CD4-positive, alpha-beta T cell treated with Interleukin-6 at 100 ng/mL for 8 hours (primary cell): ENCODE results near the gene ELFN1.

Experiments
- DNase-seq: peaks from one replicate; pipeline ENCODE4 v3.0.0-alpha.2; 2020; ENCODE audit warnings: mixed read lengths, low spot score

ELFN1 gene

DNA sequence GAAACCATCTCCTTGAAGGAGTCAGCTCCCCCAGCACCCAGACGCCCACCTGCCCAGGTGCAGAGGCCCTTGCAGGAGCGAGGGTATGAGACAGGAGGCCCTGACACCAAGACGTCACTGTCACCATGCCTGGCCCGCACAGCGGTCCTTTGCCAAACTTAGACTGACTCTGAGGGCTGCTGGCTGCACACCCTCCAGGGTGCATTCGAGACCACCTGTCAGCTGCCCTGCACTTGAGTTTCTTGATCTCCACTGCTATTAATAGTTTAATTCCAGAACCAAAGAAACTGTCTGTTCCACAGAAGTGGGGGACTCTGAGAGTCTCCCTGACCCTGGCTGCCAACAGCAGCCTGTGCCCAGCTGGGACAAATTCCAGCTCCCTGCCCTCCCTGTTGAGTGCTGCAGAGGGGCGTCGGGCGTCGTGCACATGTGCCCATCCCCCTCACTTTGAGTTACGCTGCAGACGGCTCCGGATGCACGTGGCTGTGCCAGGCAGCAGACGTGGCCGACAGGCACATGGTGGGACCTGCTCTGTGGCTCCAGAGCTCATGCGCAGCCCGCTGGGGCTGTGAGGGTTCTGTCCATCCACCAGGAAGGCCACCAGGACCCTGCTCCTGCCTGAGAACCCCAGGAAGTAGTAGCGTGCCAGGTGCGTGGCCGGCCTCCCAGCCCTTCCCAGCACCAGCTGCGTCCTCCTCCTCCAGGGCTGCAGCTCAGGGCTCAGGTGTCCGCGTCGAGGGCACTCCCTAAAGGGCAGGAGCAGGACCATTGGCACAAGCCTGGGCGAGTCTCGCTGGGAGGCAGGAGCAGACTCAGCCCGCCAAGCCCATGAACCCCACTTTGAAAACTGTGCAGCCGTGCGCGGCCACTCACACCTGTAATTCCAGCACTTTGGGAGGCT lies 24.8 kb downstream of the ELFN1 start:
- DNase-seq: no peak

DNA sequence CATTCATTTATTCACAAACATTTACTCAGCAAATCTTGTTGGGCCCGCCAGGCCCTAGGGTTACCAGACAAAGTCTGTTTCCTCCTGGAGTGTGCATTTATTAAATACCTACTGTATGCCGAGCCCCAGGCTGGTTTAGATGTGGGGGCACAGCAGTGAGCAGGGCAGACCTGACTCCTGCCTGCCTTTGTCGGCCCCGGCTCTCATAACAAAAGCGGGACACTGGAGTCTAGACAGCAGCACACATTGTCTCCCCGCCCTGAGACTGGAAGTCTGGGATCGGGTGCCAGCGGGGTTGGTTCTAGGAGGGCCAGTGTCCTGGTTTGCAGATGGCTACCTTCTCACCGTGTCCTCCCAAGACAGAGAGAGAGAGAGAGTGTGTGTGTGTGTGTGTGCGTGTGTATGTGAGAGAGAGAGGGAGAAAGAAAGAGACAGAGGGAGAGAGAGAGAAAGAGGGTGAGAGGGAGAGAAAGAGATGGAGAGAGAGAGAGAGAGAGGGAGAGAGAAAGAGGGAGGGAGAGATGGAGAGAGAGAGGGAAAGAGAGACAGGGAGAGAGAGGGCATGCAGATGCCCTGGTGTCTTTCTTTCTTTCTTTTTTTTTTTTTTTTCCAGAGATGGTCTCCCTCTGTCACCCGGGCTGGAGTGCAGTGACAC lies 25.9 kb downstream of the ELFN1 start:
- no peak for DNase-seq

DNA sequence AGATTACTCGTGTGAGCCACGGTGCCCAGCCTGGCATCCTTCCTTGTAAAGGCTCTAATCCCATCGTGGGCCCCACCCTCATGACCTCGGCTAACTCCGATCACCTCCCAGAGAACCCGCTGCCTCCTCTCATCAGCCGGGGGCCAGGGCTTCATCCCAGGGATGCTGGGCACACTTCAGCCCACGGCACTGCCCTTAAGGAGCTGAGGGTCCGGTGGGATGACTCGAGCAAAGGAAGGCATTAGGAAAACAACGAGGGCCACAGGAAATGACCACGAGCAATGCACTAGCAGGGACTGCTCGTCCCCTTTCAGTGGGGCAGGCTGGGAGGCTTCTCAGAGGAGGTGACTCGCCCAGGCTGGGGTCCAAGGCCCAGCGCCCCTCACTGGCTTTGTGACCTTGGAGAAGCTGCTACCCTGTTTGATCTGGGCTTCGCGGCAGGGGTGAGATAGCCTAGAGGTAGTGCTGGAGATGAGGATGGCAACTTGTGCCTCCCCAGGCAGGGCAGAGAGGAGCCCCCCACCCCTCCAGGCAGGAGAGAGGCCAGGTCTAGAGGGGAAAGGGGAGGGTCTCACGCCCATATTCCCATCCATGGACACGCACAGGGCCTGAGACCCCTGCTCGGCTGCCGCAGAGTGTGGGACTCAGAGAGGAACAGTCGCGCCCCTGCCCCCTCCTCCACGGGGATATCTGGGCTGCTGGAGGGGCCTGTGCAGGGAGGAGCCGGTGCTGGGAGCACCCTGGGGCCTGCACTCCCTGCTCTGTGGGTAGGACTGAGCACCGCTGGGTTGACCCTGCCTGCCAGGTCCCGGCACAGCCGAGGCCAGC lies 26.8 kb downstream of the ELFN1 start:
- no peak for DNase-seq

GRCh38 chr7:1697499-1698125 lies 27.5 kb downstream of the ELFN1 start:
- DNase-seq: no peak

GRCh38 chr7:1698201-1698600 lies 28.1 kb downstream of the ELFN1 start:
- no peak for DNase-seq

DNA sequence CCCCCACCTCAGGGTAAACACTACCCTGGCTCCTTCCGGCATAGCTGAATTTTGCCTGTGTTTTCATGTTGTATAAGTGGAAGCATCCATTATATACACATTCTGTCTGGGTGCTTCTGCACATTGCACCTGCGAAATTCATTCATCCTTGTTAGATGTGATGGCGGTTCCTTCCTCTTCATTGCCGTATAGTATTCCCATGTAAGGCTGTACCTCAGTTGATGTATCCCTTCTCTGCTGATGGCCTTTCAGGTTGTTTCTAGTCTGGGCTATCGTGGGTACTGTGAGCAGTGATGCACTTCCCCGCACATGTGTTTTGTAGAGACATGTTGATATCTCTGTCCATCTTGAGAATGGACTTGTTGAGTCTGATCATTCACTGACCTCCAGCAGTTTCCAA lies 28.9 kb downstream of the ELFN1 start:
- DNase-seq: no peak

DNA sequence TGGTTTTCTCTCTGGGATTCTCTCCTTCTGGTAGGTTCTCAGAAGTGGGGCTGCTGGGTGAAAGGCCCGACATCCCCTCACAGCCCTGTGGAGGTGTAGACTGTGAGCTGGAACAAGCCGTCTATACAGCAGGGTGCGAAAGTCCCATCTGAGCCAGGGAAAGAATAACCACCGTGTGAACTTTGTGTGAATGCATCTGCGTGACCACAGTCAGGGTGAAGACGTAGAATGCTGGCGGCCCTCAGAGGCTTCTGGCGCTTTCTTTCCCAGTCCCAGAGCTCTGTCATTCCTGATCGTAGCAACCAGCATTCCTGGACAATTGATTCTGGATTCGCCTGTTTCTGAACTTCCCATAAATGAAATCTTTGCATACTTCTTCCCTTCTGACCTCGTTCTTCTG lies 30.0 kb downstream of the ELFN1 start:
- DNase-seq: no peak

DNA sequence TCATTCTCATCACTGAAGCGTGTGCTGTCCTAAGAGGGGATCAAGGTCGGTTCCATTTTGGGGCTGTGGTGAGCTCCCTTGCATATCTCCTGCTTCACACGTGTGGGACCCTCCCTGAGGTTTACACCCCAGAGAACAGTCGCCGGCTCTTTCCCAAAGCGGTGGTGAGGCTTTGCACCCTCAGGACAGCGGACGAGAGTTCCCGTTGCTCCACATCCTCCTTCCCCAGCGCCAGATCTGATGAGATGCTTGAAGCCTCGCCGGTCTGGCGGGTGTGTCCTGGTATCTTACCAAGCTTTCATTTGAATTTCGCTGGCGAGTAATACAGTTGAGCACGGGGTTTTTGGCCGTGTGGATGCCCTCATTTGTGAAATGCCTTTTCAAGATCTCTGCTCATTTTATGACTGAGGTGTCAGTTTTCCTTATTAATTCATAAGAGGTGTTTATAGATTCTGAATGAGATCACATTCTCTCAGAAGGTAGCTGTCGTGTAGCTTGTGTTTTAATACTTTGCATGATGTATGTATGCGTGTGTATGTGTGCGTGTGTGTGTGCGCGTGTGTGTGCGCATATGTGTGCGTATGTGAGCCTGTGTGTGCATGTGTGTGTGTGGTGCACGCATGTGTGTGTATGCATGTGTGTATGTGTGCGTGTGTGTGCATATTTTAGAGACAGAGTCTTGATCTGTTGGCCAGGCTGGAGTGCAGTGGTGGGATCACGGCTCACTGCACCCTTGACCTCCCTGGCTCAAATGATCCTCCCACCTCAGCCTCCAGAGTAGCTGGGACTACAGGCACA lies 30.7 kb downstream of the ELFN1 start:
- no peak for DNase-seq

DNA sequence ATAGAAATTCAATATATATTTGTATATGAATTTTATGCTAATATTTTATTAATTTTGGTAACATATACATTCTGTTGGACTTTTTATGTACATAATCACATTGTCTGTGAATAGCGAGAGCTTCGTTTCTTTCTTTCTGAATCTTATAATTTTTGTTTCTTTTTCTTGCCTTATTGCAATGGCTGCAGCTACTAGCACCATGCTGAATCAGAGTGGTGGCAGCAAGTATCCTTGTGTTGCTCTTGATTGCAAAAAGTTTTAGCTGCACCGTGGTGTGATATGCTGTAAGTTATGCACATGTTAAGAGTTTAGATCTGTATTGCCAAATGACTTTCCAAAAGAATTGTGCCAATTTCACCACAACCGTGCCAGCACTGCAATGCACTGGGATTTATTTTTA lies 32.6 kb downstream of the ELFN1 start:
- no peak for DNase-seq

DNA sequence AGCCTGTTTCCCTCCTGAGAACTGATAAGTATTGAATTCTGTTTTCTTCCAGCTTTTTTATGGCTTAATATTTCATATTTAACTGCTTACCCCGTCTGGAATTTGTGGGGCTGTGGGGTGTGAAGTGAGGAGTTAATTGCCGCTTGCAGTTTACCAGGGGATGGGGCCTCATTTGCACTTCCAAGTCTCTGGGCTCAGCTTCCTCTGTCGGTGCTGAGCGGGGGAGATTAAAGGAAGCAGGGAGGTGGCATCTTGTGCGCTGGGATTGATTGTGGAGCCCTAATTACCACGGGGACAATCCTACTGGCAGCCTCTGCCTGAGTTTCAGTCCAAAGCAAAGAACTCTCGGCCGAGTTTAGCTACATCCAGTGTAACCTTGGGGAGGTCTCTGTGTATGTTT lies 33.4 kb downstream of the ELFN1 start:
- no peak for DNase-seq

DNA sequence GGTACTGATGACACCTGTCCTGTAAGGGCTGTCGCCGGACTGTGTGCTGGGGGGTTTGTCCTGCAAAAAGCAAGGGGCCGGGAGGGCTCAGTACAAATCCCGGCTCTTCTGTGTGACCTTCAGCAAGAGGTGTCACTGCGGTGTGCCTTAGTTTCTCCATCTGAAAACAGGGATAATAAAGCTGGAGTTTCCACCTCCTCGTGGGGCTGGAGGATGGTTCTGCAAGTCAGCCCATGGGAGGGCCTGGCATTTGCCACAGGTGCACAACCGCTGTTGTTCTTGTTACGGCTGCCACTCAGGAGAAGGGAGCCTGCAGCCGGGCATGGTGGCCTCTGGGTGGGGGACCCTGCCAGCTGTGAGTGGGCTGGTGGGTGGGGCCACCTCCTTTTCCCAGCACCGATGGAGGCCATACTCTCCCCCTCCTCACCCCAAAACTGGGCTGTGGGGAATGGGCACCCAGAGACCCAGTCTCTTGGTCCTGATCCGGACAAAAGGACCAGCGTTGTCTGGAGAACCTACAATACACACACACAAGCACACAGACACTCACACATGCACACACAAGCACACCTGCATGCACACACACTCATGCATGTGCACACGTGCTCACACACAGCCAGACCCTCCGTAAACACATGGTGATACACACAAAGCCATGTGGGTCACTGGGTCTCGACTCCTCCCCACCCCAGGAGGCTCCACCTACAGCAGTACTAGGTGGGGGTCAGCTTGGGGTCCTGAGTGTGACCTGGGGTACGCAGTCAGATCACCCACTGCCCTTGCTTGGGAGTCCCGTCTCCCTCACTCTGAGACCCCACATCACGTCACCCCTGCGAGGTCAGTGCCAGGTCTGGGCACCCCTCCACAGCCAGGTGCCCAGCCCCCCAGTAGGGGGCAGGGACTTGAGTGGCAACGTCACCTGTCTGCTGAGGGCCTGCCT lies 34.1 kb downstream of the ELFN1 start:
- DNase-seq: no peak

- DNase-seq: no peak
These were observed 35.0 kb downstream of the ELFN1 start for GRCh38 chr7:1704811-1705738.

DNA sequence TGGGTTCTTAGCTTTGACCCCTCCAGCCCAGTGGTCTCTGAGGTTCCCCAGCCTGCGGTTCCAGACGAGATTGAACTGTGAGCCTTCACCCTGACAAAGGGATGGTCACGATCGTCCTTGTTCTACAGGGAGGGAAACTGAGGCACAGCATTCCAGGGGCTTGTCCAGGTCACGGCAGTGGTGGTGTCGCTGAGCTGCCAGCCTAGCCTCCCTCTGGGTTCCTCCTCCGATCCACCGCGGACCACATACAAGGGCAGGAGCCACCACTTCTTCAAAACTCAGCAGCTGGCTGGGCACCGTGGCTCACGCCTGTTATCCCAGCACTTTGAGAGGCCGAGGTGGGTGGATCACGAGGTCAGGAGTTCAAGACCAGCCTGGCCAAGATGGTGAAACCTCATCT lies 35.8 kb downstream of the ELFN1 start:
- DNase-seq: no peak

GRCh38 chr7:1706381-1706720 lies 36.3 kb downstream of the ELFN1 start:
- no peak for DNase-seq

GRCh38 chr7:1706721-1707613 lies 36.9 kb downstream of the ELFN1 start:
- DNase-seq: no peak

GRCh38 chr7:1707756-1708595 lies 37.9 kb downstream of the ELFN1 start:
- DNase-seq: no peak

- no peak for DNase-seq
These were observed 38.6 kb downstream of the ELFN1 start for GRCh38 chr7:1708596-1709251.
